WTC11 (cell line): ENCODE data around the gene SMG7.

Experiments used
- ATF2 ChIP-seq: sonication (generic); formaldehyde crosslinking; IDR thresholded peaks from 2 replicates; pipeline ENCODE4 v1.8.1; 2022; ENCODE audit warnings: low read depth, missing genetic modification reagents, borderline replicate concordance
- CTCF ChIP-seq: fragments of 200-600 bp; IDR thresholded peaks from 2 replicates; pipeline ENCODE4 v1.8.0; 2022; ENCODE audit warnings: antibody characterized with exemption
- ESRRA ChIP-seq: sonication (generic); formaldehyde crosslinking; IDR thresholded peaks from 2 replicates; pipeline ENCODE4 v1.8.1; 2022; ENCODE audit warnings: mild to moderate bottlenecking, missing genetic modification reagents, borderline replicate concordance
- FOXK1 ChIP-seq: sonication (generic); formaldehyde crosslinking; IDR thresholded peaks from 2 replicates; pipeline ENCODE4 v1.8.0; 2022; ENCODE audit warnings: mild to moderate bottlenecking, moderate library complexity, missing genetic modification reagents
- IRF1 ChIP-seq: sonication (generic); formaldehyde crosslinking; IDR thresholded peaks from 2 replicates; pipeline ENCODE4 v1.8.0; 2023; ENCODE audit warnings: missing genetic modification reagents
- KAT7 ChIP-seq: sonication (generic); formaldehyde crosslinking; IDR thresholded peaks from 2 replicates; pipeline ENCODE4 v1.8.1; 2023; ENCODE audit warnings: missing genetic modification reagents, mild to moderate bottlenecking, borderline replicate concordance
- MAX ChIP-seq: sonication (generic); formaldehyde crosslinking; IDR thresholded peaks from 2 replicates; pipeline ENCODE4 v1.8.0; 2022; ENCODE audit warnings: mild to moderate bottlenecking, missing genetic modification reagents
- NFYB ChIP-seq: sonication (generic); formaldehyde crosslinking; conservative IDR thresholded peaks from 2 replicates; pipeline ENCODE4 v1.8.0; 2022; ENCODE audit warnings: low read depth, missing genetic modification reagents
- TEAD4 ChIP-seq: sonication (generic); formaldehyde crosslinking; IDR thresholded peaks from 2 replicates; pipeline ENCODE4 v1.8.0; 2022; ENCODE audit warnings: mild to moderate bottlenecking, missing genetic modification reagents
- USF2 ChIP-seq: sonication (generic); formaldehyde crosslinking; IDR thresholded peaks from 2 replicates; pipeline ENCODE4 v1.8.1; 2023; ENCODE audit warnings: mild to moderate bottlenecking, missing genetic modification reagents, moderate library complexity
- ZNF232 ChIP-seq: sonication (generic); formaldehyde crosslinking; IDR thresholded peaks from 2 replicates; pipeline ENCODE4 v1.8.0; 2022; ENCODE audit warnings: mild to moderate bottlenecking, missing genetic modification reagents
- ZNF423 ChIP-seq: fragments of 250-450 bp; sonication (Bioruptor Pico); IDR thresholded peaks from 2 replicates; pipeline ENCODE4 v2.1.2; 2022; ENCODE audit warnings: mild to moderate bottlenecking, moderate library complexity

- TF ChIP-seq CTCF, result no peak
- no peak for TF ChIP-seq NFYB (CRISPR knock-in tag)
- no peak for TF ChIP-seq IRF1
- TF ChIP-seq ZNF232 (CRISPR knock-in tag), result no peak
- TF ChIP-seq FOXK1 (CRISPR knock-in tag), result no peak
- TF ChIP-seq ZNF423 (CRISPR knock-in tag), result no peak
- TF ChIP-seq ATF2, result no peak
- TF ChIP-seq ESRRA (CRISPR knock-in tag), result no peak
- no peak for TF ChIP-seq USF2 (CRISPR knock-in tag)
- TF ChIP-seq MAX (CRISPR knock-in tag), result no peak
- no peak for TF ChIP-seq TEAD4 (CRISPR knock-in tag)
- no peak for TF ChIP-seq KAT7 (CRISPR knock-in tag)
Measured at GRCh38 chr1:183577897-183578465, 105.7 kb downstream of the SMG7 start.
